ENCODE measurements around the gene SURF4.

GRCh38 chr9:133417541-133418461, 41.9 kb upstream of the SURF4 start, which contains the start of gene REXO4:
- TF ChIP-seq EP300 (IDR thresholded peaks at IDR 0.05; ENCODE audit: low read depth) = no peak
- TF ChIP-seq, protein P1, sequence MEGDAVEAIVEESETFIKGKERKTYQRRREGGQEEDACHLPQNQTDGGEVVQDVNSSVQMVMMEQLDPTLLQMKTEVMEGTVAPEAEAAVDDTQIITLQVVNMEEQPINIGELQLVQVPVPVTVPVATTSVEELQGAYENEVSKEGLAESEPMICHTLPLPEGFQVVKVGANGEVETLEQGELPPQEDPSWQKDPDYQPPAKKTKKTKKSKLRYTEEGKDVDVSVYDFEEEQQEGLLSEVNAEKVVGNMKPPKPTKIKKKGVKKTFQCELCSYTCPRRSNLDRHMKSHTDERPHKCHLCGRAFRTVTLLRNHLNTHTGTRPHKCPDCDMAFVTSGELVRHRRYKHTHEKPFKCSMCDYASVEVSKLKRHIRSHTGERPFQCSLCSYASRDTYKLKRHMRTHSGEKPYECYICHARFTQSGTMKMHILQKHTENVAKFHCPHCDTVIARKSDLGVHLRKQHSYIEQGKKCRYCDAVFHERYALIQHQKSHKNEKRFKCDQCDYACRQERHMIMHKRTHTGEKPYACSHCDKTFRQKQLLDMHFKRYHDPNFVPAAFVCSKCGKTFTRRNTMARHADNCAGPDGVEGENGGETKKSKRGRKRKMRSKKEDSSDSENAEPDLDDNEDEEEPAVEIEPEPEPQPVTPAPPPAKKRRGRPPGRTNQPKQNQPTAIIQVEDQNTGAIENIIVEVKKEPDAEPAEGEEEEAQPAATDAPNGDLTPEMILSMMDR (IDR thresholded peaks at IDR 0.05) = peak in 1 of 5 experiments; percentile 7
- TF ChIP-seq POLR2AphosphoS5 (IDR thresholded peaks at IDR 0.05) = peak; percentile 33 to 79 (median 46)
- peak; percentile 54 for TF ChIP-seq POLR2A (IDR thresholded peaks at IDR 0.05)

Data from transverse colon (tissue), 4 donors.